T-cell (primary cell): ENCODE measurements around the gene PDILT. TPM values are rescaled to one million over a fixed set of nuclear protein-coding genes. Genes with fewer than 3 reads are reported as not detected.
"Not testable (repeated sequence)": the region's sequence is repeated elsewhere in the genome, so short reads cannot be mapped to it uniquely, and the experiment has no call there.

Source experiments
- ATAC-seq, 4 experiments: fragments of 200-7000 bp in 3 of 4; fragments of 150-1000 bp in 1 of 4; cut with Tn5 transposase; replicated peaks in 1 of 4; 1 replicate in 3 of 4; 2 replicates in 1 of 4; pipeline ENCODE4 v1.10.0; 2021; ENCODE audit warnings: moderate library complexity in 3 of 4, mild to moderate bottlenecking in 2 of 4, moderate number of reproducible peaks in 1 of 4
- CTCF ChIA-PET, 2 donors: fragments of 300-600 bp; sonication (Branson Sonifier 250); formaldehyde crosslinking; loops; one replicate each; lab custom pipeline; 2022; ENCODE audit warnings: antibody characterized with exemption in 2 of 2; lab: Charles Lee
- POLR2A ChIA-PET, 2 donors: fragments of 300-600 bp; sonication (Branson Sonifier 250); formaldehyde crosslinking; loops; one replicate each; lab custom pipeline; 2022; ENCODE audit warnings: antibody characterized with exemption in 2 of 2; lab: Charles Lee
- DNase-seq, 35 experiments: peaks; one replicate each; pipeline versions ENCODE4 v3.0.0 to v3.0.0-alpha.2; 2013 to 2023
- H3K27ac ChIP-seq: one replicate; pipeline ENCODE4 v1.5.1; 2013; ENCODE audit warnings: low read length
- H3K27me3 ChIP-seq, 2 experiments: replicated peaks in 1 of 2; 1 replicate in 1 of 2; 2 replicates in 1 of 2; pipeline versions ENCODE4 v1.6.1 to v1.7.0; 2013; ENCODE audit warnings: low read length in 1 of 2, mixed read lengths in 1 of 2; ENCODE audit not compliant: control insufficient read depth in 2 of 2, insufficient read depth in 2 of 2; ENCODE audit errors: extremely low read depth in 1 of 2
- H3K36me3 ChIP-seq, 2 donors: 1 replicate in 1 of 2; 2 replicates in 1 of 2; pipeline versions ENCODE4 v1.6.1 to v1.7.0; 2013; ENCODE audit warnings: low read length in 1 of 2; ENCODE audit not compliant: control insufficient read depth in 2 of 2, insufficient read depth in 1 of 2; ENCODE audit errors: extremely low read depth in 1 of 2
- H3K4me1 ChIP-seq, 2 experiments: 1 replicate in 1 of 2; 2 replicates in 1 of 2; pipeline versions ENCODE4 v1.6.1 to v1.7.0; 2013; ENCODE audit warnings: low read length in 2 of 2, mixed read lengths in 1 of 2; ENCODE audit not compliant: insufficient read depth in 2 of 2, control insufficient read depth in 1 of 2; ENCODE audit errors: extremely low read depth in 1 of 2
- H3K4me3 ChIP-seq, 2 donors: 1 replicate in 1 of 2; 2 replicates in 1 of 2; pipeline versions ENCODE4 v1.5.1 to v1.7.0; 2013; ENCODE audit warnings: mild to moderate bottlenecking in 2 of 2, low read length in 1 of 2, moderate library complexity in 1 of 2; ENCODE audit not compliant: control insufficient read depth in 1 of 2; ENCODE audit errors: extremely low read depth in 1 of 2
- H3K9me3 ChIP-seq: 2 replicates; pipeline ENCODE4 v1.7.0; 2013
- H3K27ac Mint-ChIP-seq, 2 donors: one replicate each; pipeline ENCODE4 v1.8.0; 2020 to 2021; ENCODE audit warnings: mild to moderate bottlenecking in 2 of 2, mixed read lengths in 2 of 2
- H3K27me3 Mint-ChIP-seq, 2 donors: one replicate each; pipeline ENCODE4 v1.8.0; 2021 to 2022; ENCODE audit warnings: mixed read lengths in 2 of 2
- H3K36me3 Mint-ChIP-seq: one replicate; pipeline ENCODE4 v1.8.0; 2021; ENCODE audit warnings: mixed read lengths
- H3K4me1 Mint-ChIP-seq, 3 donors: one replicate each; pipeline ENCODE4 v1.8.0; 2020 to 2022; ENCODE audit warnings: mixed read lengths in 3 of 3, mild to moderate bottlenecking in 1 of 3
- H3K4me3 Mint-ChIP-seq, 3 donors: one replicate each; pipeline ENCODE4 v1.8.0; 2020 to 2022; ENCODE audit warnings: mild to moderate bottlenecking in 3 of 3, mixed read lengths in 3 of 3, moderate library complexity in 3 of 3
- H3K9me3 Mint-ChIP-seq, 3 donors: one replicate each; pipeline ENCODE4 v1.8.0; 2020 to 2022; ENCODE audit warnings: mixed read lengths in 3 of 3
- WGBS: methylation state at CpG from one replicate; pipeline ENCODE4 v1.1.5; 2013; ENCODE audit warnings: missing lambda C conversion rate; ENCODE audit not compliant: insufficient coverage; 5-methylcytosine and 5-hydroxymethylcytosine counted together
- total RNA-seq, 35 experiments: library from RNA in 6 of 35; stranded (reverse) in 6 of 35; fragments of 120-200 nt in 1 of 35; gene quantifications; one replicate each; pipeline versions ENCODE4 v1.2.1 to v1.2.4 and lab custom pipeline; 2013 to 2026

PDILT gene
- total RNA-seq (not detected), total RNA-seq (lab: John Stamatoyannopoulos, UW) (0 to 0.05 (median 0) reads per million in 29 experiments)
- total RNA-seq (2013): not detected

GRCh38 chr16:20404637-20405036, at the start of gene PDILT:
PDILT (minus strand) TSS chr16:20404737; CDS start chr16:20399300, 5,437 bp downstream.
- no peaks in the 10 kb centered on the region for H3K36me3 ChIP-seq
- Mint-ChIP-seq H3K4me1 (no peaks in the 10 kb centered on the region), H3K9me3 (no peaks in the 10 kb centered on the region), H3K4me3 (no peak within 1 kb of the TSS), H3K36me3 (no peaks in the 10 kb centered on the region), H3K27me3 (peaks cover 0 to 8% of the 10 kb centered on the region in 2 donors), H3K27ac (no peak within 1 kb of the TSS)
- ATAC-seq (no peak), DNase-seq (no peak)
- ChIA-PET POLR2A (no interaction called here), CTCF (no interaction called here)
- H3K27ac ChIP-seq: no peak within 1 kb of the TSS
- 95% methylated on average over 2 of the region's 2 CpGs for WGBS
- no peak within 1 kb of the TSS for H3K4me3 ChIP-seq
- peaks cover 0 to 7% of the 10 kb centered on the region in 2 experiments for H3K27me3 ChIP-seq
- no peaks in the 10 kb centered on the region for H3K4me1 ChIP-seq
- H3K9me3 ChIP-seq: no peaks in the 10 kb centered on the region

DNA sequence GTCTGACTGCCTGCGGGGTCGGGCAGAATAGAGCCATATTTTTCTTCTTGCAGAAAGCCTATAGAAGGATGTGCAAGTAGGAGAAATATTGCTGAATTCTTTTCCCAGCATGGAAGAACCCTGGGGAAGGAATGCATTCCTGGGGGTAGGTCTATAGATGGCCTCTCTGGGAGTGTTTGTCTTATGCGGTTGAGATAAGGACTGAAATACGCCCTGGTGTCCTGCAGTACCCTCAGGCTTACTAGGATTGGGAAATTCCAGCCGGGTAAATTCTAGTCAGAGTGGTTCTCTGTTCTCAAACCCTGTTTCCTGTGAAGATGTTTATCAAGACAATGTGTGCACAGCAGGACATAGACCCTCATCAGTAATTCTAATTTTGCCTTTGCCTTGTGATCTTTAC, 49.1 kb upstream of the PDILT start:
- H3K9me3 Mint-ChIP-seq, H3K4me3 Mint-ChIP-seq, H3K27ac Mint-ChIP-seq, DNase-seq, H3K9me3 ChIP-seq, H3K4me1 Mint-ChIP-seq, POLR2A ChIA-PET, H3K27me3 ChIP-seq, H3K27ac ChIP-seq, ATAC-seq, H3K36me3 ChIP-seq, H3K27me3 Mint-ChIP-seq, H3K4me1 ChIP-seq, H3K4me3 ChIP-seq, H3K36me3 Mint-ChIP-seq, CTCF ChIA-PET: not testable (repeated sequence)
- WGBS: no CpG with 5 or more reads among the region's 5 CpGs

DNA sequence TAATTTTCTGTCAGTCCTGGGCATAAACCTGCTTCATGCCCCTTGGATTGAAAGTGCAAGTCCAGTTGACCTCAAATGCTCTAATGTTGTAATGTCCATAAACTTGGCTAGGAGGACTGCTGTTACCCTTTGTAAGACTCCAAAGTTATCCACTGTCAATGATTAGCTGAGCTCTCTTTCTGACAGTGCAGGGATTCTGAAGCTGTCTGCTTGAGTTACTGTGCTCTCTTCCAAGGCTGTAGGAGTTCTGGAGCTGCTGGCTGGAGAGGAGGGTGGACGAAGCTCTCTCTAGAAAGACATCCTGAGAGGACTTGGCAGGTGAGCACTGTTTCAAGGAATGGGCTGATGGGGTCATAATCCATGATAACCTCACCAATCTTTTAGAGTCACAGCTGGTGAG, 46.8 kb upstream of the PDILT start, which contains the start of gene ACSM2A:
TSS of gene ACSM2A (plus strand) at position 158 of the 400 bp plus-strand sequence. CDS start 8,594 bp downstream, outside the sequence.
- DNase-seq, H3K36me3 Mint-ChIP-seq, H3K27me3 Mint-ChIP-seq, CTCF ChIA-PET, ATAC-seq, H3K27ac Mint-ChIP-seq, POLR2A ChIA-PET, H3K4me1 ChIP-seq, H3K36me3 ChIP-seq, H3K4me3 Mint-ChIP-seq, H3K27ac ChIP-seq, H3K4me3 ChIP-seq, H3K9me3 ChIP-seq, H3K4me1 Mint-ChIP-seq, H3K9me3 Mint-ChIP-seq, H3K27me3 ChIP-seq: not testable (repeated sequence)
- WGBS: no CpG with 5 or more reads among the region's 1 CpG

DNA sequence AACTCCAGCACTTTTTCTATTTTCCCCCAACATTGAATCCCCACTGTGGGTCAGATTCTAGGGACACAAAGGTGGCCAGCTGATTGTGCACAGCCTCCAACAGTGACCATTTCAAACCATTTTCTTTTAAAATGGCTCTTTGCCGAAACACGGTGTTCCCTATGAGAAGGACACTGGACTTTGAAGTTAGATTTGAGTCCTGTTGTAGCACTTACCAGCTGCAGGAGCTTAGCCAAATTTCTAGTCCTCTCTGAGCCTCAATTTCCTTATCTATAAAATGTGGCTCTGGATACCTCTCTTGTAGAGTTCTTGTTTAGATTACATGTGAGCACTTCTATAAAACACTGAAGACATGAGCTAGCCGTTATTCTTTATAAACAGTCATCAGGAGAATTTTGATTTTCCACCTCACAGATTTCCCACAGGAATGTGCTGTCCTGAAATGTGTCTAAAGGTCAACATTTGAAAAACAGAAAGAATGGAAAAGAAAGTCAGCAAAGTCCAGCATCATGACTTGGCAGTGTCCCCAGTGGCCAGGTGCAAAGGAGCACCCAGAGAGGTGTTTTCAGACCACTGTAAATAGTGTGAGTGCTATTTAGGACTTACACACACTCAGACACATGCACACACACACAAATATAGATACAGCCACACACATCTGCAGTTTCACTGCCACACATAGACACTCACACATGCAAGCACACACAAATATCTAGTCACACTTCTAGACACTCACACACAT, 42.3 kb upstream of the PDILT start:
- POLR2A ChIA-PET, H3K4me1 ChIP-seq, H3K4me1 Mint-ChIP-seq, H3K4me3 ChIP-seq, H3K36me3 Mint-ChIP-seq, H3K27me3 Mint-ChIP-seq, H3K36me3 ChIP-seq, ATAC-seq, H3K27ac ChIP-seq, H3K9me3 ChIP-seq, H3K4me3 Mint-ChIP-seq, CTCF ChIA-PET, DNase-seq, H3K27me3 ChIP-seq, H3K27ac Mint-ChIP-seq, H3K9me3 Mint-ChIP-seq: not testable (repeated sequence)
- no CpG with 5 or more reads among the region's 3 CpGs for WGBS

- H3K36me3 Mint-ChIP-seq, H3K27me3 Mint-ChIP-seq, H3K4me3 Mint-ChIP-seq, H3K36me3 ChIP-seq, H3K9me3 ChIP-seq, H3K4me1 Mint-ChIP-seq, H3K4me3 ChIP-seq, ATAC-seq, H3K27ac Mint-ChIP-seq, CTCF ChIA-PET, H3K9me3 Mint-ChIP-seq, H3K27me3 ChIP-seq, POLR2A ChIA-PET, DNase-seq, H3K27ac ChIP-seq, H3K4me1 ChIP-seq: not testable (repeated sequence)
- no CpG with 5 or more reads among the region's 4 CpGs for WGBS
These were observed 37.3 kb upstream of the PDILT start for GRCh38 chr16:20441859-20442258.

DNA sequence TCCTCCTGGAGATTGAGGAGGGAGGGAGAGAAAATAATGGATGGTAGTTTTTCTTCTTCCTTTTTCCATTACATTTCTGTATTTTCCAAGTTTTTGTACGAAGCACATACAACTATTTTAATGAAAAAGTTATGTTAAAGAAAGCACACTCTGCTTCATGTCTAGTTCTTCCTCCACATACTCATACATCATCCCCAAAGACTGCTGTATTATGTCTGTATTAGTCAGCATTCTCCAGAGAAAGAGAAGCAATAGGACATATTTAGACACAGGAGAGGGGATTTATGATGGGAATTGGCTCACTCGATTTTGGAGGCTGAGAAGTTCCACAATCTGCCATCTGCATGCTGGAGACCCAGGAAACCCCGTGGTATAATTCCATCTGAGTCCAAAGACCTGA, 36.7 kb upstream of the PDILT start:
- H3K36me3 ChIP-seq: no peaks in the 10 kb centered on the region
- H3K4me1 ChIP-seq: no peaks in the 10 kb centered on the region
- WGBS: 38% methylated on average over 2 of the region's 3 CpGs
- H3K27me3 ChIP-seq: peaks cover 0 to 7% of the 10 kb centered on the region in 2 experiments
- DNase-seq (no peak), ATAC-seq (no peak)
- ChIA-PET CTCF (no interaction called here), POLR2A (no interaction called here)
- Mint-ChIP-seq H3K27ac (no peak overlapping the region), H3K27me3 (peaks cover 0 to 4% of the 10 kb centered on the region in 2 donors), H3K9me3 (no peaks in the 10 kb centered on the region), H3K4me3 (no peak overlapping the region), H3K36me3 (no peaks in the 10 kb centered on the region), H3K4me1 (no peaks in the 10 kb centered on the region)
- no peaks in the 10 kb centered on the region for H3K9me3 ChIP-seq
- no peak overlapping the region for H3K27ac ChIP-seq
- no peak overlapping the region for H3K4me3 ChIP-seq
